ENCODE results near the gene TTC38. TPM values are rescaled to one million over a fixed set of nuclear protein-coding genes. Genes with fewer than 3 reads are reported as not detected.
"Not testable (repeated sequence)": the region's sequence is repeated elsewhere in the genome, so short reads cannot be mapped to it uniquely, and the experiment has no call there.

The TTC38 gene
- total RNA-seq, 4 donors from 2014 or later: 28.4 to 58.6 (median 32.3) TPM

DNA sequence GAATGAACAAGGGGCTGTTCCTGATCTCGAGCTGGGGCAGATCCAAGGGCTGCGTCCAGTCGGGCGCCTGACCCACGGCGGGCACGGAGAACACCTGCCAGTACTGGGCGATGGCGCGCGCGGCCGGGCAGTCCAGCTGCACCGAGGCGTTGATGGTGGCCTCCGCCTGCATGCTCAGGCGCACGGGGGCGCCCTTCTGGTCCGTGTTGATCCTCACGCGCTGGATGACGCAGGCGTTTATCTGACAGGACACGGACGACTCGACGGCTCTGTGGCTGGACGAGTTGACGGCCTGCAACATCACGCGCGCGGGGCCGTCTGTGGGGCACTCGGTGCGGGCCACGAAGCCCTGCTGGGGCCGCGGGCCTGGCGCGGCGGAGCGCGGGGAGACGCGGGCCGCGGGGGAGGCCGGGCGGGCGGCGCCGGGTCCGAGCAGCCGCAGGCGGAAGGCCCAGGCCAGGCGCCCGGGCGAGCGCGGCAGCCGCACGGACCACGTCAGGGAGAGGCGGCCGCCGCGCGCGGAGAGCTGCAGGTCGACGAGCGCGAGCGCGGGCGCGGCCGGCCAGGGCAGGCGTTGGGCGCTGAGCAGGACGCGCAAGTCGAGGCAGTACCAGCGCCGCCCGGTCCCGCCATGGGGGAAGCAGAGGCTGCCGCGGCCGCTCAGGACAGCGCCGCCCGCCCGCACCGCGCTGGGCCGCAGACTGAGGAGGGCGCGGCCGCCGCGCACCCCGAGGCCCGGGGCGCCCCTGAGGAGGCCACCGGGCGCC, 5.2 kb upstream of the TTC38 start:
- intact Hi-C loops (cut with DNase I): loop anchor here (10.0 kb wide), 1 partner anchor 118 kb away; no protein-coding TSS in a partner anchor
- no peak for DNase-seq (ENCODE audit: extremely low spot score)
- TF ChIP-seq CTCF (IDR thresholded peaks at IDR 0.05) (peak; percentile 26 to 43 (median 28)), POLR2AphosphoS5 (IDR thresholded peaks at IDR 0.05) (peak; percentile 44 to 46), POLR2A (IDR thresholded peaks at IDR 0.05; ENCODE audit: low read depth) (no peak)
- H3K27me3 ChIP-seq: no peaks in the 10 kb centered on the region
- H3K4me3 ChIP-seq: peak overlapping the region; percentile 44 to 61 (median 50)
- 0% methylated on average over 6 of the region's 109 CpGs for WGBS
- H3K9me3 ChIP-seq: no peaks in the 10 kb centered on the region
- H3K27ac ChIP-seq (replicated peaks in 1 of 4): peak overlapping the region in 2 of 4 donors; percentile 30 to 47
- H3K36me3 ChIP-seq: no peaks in the 10 kb centered on the region
- H3K4me1 ChIP-seq: peaks cover 15 to 31% (median 19%) of the 10 kb centered on the region in 4 donors

DNA sequence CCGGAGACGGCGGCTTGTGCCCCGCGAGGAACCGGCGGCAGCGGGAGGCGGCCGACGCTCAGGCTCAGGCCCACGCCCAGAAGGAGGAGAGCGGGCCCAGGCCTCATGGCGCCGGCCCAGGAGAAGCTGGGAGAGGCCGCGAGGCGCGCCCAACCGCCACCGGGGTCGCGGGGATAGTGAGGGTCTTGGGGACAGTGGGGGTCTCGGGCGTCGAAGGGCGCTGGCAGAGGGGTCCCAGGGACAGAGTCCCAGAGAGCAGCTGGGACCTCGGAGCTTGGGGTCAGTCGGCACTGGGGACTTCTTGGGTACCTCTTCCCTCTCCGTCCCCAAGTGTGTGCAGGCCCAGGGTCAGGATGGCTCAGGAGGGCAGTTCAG, 4.6 kb upstream of the TTC38 start, which contains the start of gene PKDREJ:
Gene PKDREJ, minus strand, starts transcription at position 128 of the 375 bp plus-strand sequence. Its CDS starts 21 bp downstream, at position 107.
- peak within 1 kb of the TSS in 2 of 4 donors; percentile 30 to 47 for H3K27ac ChIP-seq (replicated peaks in 1 of 4)
- 65% methylated on average over 8 of the region's 30 CpGs for WGBS
- H3K27me3 ChIP-seq: no peaks in the 10 kb centered on the region
- peak within 1 kb of the TSS; percentile 44 to 61 (median 50) for H3K4me3 ChIP-seq
- intact Hi-C loops (cut with DNase I): loop anchor here (10.0 kb wide), 1 partner anchor 118 kb away; no protein-coding TSS in a partner anchor
- TF ChIP-seq POLR2A (IDR thresholded peaks at IDR 0.05; ENCODE audit: low read depth) (no peak), EP300 (IDR thresholded peaks at IDR 0.05) (no peak), CTCF (IDR thresholded peaks at IDR 0.05) (no peak), POLR2AphosphoS5 (IDR thresholded peaks at IDR 0.05) (no peak)
- no peak for DNase-seq (ENCODE audit: extremely low spot score)
- no peaks in the 10 kb centered on the region for H3K36me3 ChIP-seq
- H3K4me1 ChIP-seq: peaks cover 15 to 34% (median 21%) of the 10 kb centered on the region in 4 donors
- no peaks in the 10 kb centered on the region for H3K9me3 ChIP-seq

DNA sequence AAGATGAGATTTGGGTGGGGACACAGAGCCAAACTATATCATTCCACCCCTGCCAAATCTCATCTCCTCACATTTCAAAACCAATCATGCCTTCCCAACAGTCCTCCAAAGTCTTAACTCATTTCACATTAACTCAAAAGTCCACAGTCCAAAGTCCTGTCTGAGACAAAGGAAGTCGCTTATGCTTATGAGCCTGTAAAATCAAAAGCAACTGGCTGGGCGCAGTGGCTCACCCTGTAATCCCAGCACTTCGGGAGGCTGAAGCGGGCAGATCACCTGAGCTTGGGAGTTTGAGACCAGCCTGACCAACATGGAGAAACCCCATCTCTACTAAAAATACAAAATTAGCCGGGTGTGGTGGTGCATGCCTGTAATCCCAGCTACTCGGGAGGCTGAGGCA, 3.3 kb upstream of the TTC38 start:
- intact Hi-C loops (cut with DNase I): loop anchor here (10.0 kb wide), 1 partner anchor 120 kb away; no protein-coding TSS in a partner anchor
- not testable (repeated sequence) for H3K27me3 ChIP-seq
- 95% methylated on average over 6 of the region's 6 CpGs for WGBS

DNA sequence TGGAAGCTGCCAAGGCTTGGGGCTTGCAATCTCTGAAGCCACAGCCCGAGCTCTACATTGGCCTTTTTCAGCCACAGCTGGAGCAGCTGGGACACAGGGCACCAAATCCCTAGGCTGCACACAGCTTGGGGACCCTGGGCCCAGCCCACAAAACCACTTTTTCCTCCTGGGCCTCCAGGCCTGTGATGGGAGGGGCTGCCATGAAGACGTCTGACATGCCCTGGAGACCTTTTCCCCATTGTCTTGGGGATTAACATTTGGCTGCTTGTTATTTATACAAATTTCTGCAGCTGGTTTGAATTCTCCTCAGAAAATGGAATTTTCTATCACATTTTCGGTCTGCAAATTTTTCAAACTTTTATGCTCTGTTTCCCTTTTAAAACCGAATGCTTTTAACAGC, 2.2 kb upstream of the TTC38 start:
- intact Hi-C loops (cut with DNase I): loop anchor here (10.0 kb wide), 1 partner anchor 121 kb away; no protein-coding TSS in a partner anchor
- H3K27ac ChIP-seq (replicated peaks in 1 of 4); H3K4me3 ChIP-seq; H3K27me3 ChIP-seq; DNase-seq (ENCODE audit: extremely low spot score); H3K9me3 ChIP-seq: not testable (repeated sequence)
- Histone ChIP-seq H3K4me1 (peaks cover 30 to 54% (median 40%) of the 10 kb centered on the region in 4 donors), H3K36me3 (peaks cover 0 to 11% (median 0%) of the 10 kb centered on the region in 4 donors)
- 93% methylated on average over 4 of the region's 4 CpGs for WGBS

More for the DNA sequence above, 3.3 kb upstream of the TTC38 start:
- not testable (repeated sequence) for DNase-seq (ENCODE audit: extremely low spot score); H3K4me3 ChIP-seq; H3K36me3 ChIP-seq; H3K9me3 ChIP-seq; H3K27ac ChIP-seq (replicated peaks in 1 of 4)
- H3K4me1 ChIP-seq: peaks cover 27 to 48% (median 34%) of the 10 kb centered on the region in 4 donors

DNA sequence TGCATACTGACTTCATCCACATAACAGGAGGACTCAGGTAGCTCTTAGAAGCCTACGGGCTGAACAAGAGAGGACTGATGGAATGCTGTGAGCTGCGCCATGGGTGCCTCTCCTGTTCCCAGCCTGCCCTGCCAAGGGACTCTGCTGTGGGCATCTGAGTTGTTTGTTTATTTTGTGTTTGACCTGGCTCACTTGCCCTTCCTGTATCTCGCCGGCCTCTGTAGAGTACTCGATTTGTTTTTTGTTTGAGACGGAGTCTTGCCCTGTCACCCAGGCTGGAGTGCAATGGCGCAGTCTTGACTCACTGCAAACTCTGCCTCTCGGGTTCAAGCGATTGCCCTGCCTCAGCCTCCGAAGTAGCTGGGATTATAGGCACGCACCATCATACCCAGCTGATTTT, 1.8 kb downstream of the TTC38 start:
- Histone ChIP-seq H3K4me3 (no peak overlapping the region), H3K4me1 (peaks cover 27 to 36% (median 30%) of the 10 kb centered on the region in 4 donors), H3K27me3 (no peaks in the 10 kb centered on the region), H3K27ac (replicated peaks in 1 of 4) (peak overlapping the region in 1 of 4 donors; percentile 86), H3K9me3 (no peaks in the 10 kb centered on the region), H3K36me3 (peaks cover 23 to 50% (median 32%) of the 10 kb centered on the region in 4 donors)
- DNase-seq (ENCODE audit: extremely low spot score): no peak
- TF ChIP-seq CTCF (IDR thresholded peaks at IDR 0.05): no peak
- no peak for TF ChIP-seq POLR2A (IDR thresholded peaks at IDR 0.05; ENCODE audit: low read depth)
- no peak for TF ChIP-seq POLR2AphosphoS5 (IDR thresholded peaks at IDR 0.05)
- no peak for TF ChIP-seq EP300 (IDR thresholded peaks at IDR 0.05)
- WGBS: 68% methylated on average over 11 of the region's 11 CpGs
- intact Hi-C loops (cut with DNase I): loop anchor here (10.0 kb wide), 1 partner anchor 125 kb away; no protein-coding TSS in a partner anchor
